ENCODE results near the gene OTUD1.
"Not testable (repeated sequence)": the region's sequence is repeated elsewhere in the genome, so short reads cannot be mapped to it uniquely, and the experiment has no call there.

Gene OTUD1

GRCh38 chr10:23438547-23439451 lies at the start of gene OTUD1:
Gene OTUD1 (plus strand): TSS chr10:23439075. CDS start chr10:23439458, 383 bp downstream.
- DNase-seq (ENCODE audit: low read depth in 2 of 2, low spot score in 1 of 2): peak; percentile 80 to 89

DNA sequence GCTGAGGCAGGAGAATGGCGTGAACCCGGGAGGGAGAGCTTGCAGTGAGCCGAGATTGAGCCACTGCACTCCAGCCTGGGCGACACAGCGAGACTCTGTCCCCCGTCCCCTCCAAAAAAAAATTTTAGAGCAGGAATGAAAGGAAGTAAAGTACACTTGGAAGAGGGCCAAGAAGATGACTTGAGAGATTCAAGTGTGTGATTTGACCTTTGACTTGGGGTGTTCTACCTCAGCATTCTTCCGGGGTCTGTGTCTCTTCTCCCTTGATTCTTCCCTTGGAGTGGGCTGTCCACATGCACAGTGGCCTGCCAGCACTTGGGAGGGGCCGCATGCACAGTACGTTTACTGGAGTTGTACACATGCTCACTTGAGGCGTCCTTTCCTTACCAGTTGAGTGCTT lies 48.5 kb upstream of the OTUD1 start:
- DNase-seq (ENCODE audit: low read depth in 2 of 2, low spot score in 1 of 2): not testable (repeated sequence)

GRCh38 chr10:23390809-23391208 lies 48.1 kb upstream of the OTUD1 start:
- DNase-seq (ENCODE audit: low read depth in 2 of 2, low spot score in 1 of 2): no peak

DNA sequence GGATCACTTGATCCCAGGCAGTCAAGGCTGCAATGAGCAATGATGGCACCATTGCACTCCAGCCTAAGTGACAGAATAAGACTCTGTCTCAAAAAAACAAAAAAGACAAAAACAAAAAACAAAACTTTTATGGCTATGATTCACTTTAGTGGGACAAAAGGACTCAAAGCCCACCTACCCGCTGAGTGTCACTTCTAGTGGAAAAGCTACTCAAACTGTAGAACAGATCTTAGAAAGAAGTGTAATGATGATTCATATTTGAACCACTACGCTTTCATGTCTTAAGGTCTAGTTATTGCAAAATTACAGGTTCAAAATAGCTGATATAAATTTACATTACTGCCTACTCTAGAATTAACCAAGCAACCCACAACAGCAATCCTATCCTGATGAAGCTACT lies 47.1 kb upstream of the OTUD1 start:
- DNase-seq (ENCODE audit: low read depth in 2 of 2, low spot score in 1 of 2): no peak

DNA sequence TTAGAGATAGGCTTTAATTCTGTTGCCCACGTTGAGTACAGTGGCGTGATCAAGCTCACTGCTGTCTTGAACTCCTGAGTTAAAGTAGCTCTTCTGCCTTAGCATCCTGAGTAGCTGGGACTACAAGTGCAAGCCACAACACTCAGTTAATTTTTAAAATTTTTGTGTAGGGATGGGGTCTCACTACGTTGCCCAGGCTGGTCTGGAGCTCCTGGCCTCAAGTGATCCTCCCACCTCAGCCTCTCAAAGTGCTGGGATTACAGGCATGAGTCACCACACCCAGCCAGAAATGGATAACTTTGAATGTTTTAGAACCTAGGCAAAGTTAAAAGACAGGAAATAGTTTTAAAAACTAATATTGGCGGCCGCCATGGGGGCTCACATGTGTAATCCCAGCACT lies 43.9 kb upstream of the OTUD1 start:
- no peak for DNase-seq (ENCODE audit: low read depth in 2 of 2, low spot score in 1 of 2)

GRCh38 chr10:23396695-23397094 lies 42.2 kb upstream of the OTUD1 start:
- DNase-seq (ENCODE audit: low read depth in 2 of 2, low spot score in 1 of 2): no peak

DNA sequence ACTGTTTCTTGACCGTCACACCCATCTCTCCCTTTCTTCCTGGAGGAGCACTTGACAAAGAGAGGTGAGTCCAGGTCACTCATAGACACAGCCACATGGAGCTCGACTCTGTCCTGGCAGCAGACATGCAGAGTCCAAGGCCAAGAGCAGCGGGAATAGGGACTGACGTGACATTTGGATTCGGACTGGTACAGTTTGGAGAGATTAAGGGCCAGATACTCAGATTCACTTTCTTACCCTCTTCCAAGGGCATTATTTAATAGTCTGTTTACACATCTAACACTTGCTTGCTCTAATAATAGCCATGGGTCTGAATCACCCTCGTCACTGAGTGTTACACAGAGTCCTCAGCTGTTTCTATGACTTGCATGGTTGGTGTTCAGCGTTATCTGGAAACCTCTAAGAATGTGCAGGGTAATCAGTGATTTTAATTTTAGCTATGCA lies 39.2 kb upstream of the OTUD1 start:
- no peak for DNase-seq (ENCODE audit: low read depth in 2 of 2, low spot score in 1 of 2)

- DNase-seq (ENCODE audit: low read depth in 2 of 2, low spot score in 1 of 2): no peak
Observed at GRCh38 chr10:23402856-23403255, 36.0 kb upstream of the OTUD1 start.

DNA sequence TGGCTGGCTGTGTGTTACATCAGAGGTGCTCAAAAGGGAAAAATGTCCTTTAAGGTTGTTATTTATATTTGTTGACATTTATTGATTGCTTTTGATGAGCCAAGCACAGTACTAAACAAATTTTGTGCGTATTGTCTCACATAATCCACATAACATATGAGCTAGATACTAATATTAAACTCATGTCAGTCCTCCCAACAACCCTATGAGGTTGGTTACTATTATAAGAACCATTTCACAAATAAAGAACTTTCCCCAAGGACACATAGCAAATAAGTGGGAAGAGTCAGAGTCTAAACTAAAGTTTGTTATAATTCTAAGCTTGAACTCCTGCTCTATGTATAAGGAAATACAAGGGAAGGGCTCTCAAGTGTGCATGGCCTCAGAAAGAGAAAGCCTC lies 35.6 kb upstream of the OTUD1 start:
- no peak for DNase-seq (ENCODE audit: low read depth in 2 of 2, low spot score in 1 of 2)

GRCh38 chr10:23403719-23404118 lies 35.2 kb upstream of the OTUD1 start:
- DNase-seq (ENCODE audit: low read depth in 2 of 2, low spot score in 1 of 2): no peak

DNA sequence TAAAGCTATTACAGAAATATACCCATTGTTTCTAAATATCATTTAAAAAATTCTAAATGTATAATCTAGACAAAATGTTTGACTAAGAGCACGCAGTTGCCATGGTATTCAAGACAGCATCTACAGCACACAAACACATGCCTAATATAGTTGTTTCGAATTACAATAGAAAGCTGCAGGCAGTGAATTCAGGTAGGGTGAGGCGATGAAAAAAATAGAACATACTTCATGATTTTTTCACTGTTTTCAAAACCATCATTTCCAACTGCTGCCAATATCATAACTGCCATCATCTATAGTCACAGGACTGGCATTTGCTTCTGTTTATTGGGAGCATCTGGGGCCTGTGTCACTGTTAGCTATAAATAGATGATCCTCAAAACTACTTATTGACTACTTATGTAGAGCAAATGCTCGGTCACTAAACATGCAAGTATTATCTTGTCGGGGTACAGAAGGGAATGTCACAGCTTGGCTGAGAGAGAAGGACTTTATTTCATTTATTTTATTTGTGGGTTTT lies 34.4 kb upstream of the OTUD1 start:
- DNase-seq (ENCODE audit: low read depth in 2 of 2, low spot score in 1 of 2): no peak

DNA sequence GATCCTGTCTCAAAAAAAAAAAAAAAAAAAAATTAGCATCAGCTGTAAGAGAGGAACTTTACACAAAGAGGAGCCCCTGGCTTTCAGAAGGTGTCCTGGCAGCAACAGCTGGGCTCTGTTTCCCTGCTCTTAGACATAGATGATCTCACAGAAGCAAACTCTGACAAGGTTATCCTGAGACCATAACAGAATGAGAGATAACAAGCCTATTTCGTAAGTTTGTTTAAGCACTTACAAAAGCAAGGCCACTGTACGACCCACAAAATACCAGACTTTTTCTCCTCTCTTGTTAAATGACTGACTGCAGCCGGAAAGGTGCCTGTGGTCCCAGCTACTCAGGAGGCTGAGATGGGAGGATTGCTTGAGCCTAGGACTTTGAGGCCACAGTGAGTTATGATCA lies 33.3 kb upstream of the OTUD1 start:
- no peak for DNase-seq (ENCODE audit: low read depth in 2 of 2, low spot score in 1 of 2)

DNA sequence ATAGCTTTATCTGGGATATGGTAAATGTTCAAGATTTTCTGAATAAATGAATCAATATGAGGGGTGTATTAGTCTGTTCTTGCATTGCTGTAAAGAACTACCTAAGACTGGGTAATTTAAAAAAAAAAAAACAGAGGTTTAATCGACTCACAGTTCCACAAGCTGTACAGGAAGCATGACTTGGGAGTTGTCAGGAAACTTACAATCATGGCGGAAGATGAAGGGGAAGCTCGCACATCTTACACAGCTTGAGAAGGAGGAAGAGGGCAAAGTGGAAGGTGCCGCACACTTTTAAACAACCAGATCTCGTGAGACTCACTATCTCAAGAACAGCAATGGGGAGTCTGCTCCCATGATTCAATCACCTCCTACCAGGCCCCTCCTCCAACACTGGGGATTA lies 32.5 kb upstream of the OTUD1 start:
- no peak for DNase-seq (ENCODE audit: low read depth in 2 of 2, low spot score in 1 of 2)

- DNase-seq (ENCODE audit: low read depth in 2 of 2, low spot score in 1 of 2): no peak
Observed at GRCh38 chr10:23408330-23408976, 30.4 kb upstream of the OTUD1 start.

GRCh38 chr10:23412223-23412622 lies 26.7 kb upstream of the OTUD1 start:
- DNase-seq (ENCODE audit: low read depth in 2 of 2, low spot score in 1 of 2): no peak

- DNase-seq (ENCODE audit: low read depth in 2 of 2, low spot score in 1 of 2): no peak
Observed at GRCh38 chr10:23413629-23414089, 25.2 kb upstream of the OTUD1 start.

- no peak for DNase-seq (ENCODE audit: low read depth in 2 of 2, low spot score in 1 of 2)
Observed at GRCh38 chr10:23414658-23415057, 24.2 kb upstream of the OTUD1 start.

- DNase-seq (ENCODE audit: low read depth in 2 of 2, low spot score in 1 of 2): no peak
Observed at GRCh38 chr10:23417254-23417653, 21.6 kb upstream of the OTUD1 start.

- DNase-seq (ENCODE audit: low read depth in 2 of 2, low spot score in 1 of 2): no peak
Observed at GRCh38 chr10:23418051-23418681, 20.7 kb upstream of the OTUD1 start.

DNA sequence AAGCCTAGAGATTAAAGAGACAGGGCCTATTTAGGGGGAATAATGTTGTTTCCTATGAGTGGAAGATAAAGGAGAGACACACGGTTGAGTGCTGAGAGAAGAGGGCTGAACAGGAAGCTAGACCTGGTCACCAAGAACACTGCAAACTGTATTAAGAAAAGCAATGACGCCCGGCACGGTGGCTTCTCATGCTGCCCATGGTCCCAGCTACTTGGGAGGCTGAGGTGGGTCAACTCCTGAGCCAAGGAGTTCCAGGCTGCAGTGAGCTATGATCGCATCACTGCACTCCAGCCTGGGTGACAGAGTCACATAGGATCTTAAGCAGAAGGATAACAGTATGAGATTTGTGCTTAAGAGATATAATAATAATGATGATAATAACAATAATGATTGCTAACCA lies 19.7 kb upstream of the OTUD1 start:
- no peak for DNase-seq (ENCODE audit: low read depth in 2 of 2, low spot score in 1 of 2)

- no peak for DNase-seq (ENCODE audit: low read depth in 2 of 2, low spot score in 1 of 2)
Observed at GRCh38 chr10:23419655-23420329, 19.1 kb upstream of the OTUD1 start.

Data from stimulated activated CD8-positive, alpha-beta memory T cell treated with anti-CD3 and anti-CD28 coated beads, Interleukin-4, amount 100 ng/mL, for 1 hour (primary cell).